Inflammatory macrophage treated with lipopolysaccharide for 4 hours (primary cell): ENCODE measurements around the gene C1QL2.

Experiments
- DNase-seq: peaks from one replicate; pipeline ENCODE4 v3.0.0-alpha.2; 2020

Gene C1QL2

GRCh38 chr2:119178776-119179175, 20.2 kb upstream of the C1QL2 start:
- no peak for DNase-seq

GRCh38 chr2:119177838-119178190, 19.3 kb upstream of the C1QL2 start:
- DNase-seq, result no peak

GRCh38 chr2:119177171-119177837, 18.8 kb upstream of the C1QL2 start:
- no peak for DNase-seq

GRCh38 chr2:119175517-119175916, 17.0 kb upstream of the C1QL2 start:
- DNase-seq, result no peak

GRCh38 chr2:119174993-119175347, 16.4 kb upstream of the C1QL2 start:
- no peak for DNase-seq

GRCh38 chr2:119174216-119174992, 15.9 kb upstream of the C1QL2 start:
- DNase-seq, result peak; percentile 59

GRCh38 chr2:119173556-119174060, 15.1 kb upstream of the C1QL2 start:
- no peak for DNase-seq

- no peak for DNase-seq
Measured at GRCh38 chr2:119170504-119170903, 12.0 kb upstream of the C1QL2 start.

GRCh38 chr2:119169717-119170116, 11.2 kb upstream of the C1QL2 start:
- no peak for DNase-seq

GRCh38 chr2:119160361-119160990, 1.9 kb upstream of the C1QL2 start:
- peak; percentile 45 for DNase-seq

GRCh38 chr2:119157850-119158511, 570 bp downstream of the C1QL2 start:
- no peak for DNase-seq

- DNase-seq, result no peak
Measured at GRCh38 chr2:119156891-119157773, 1.4 kb downstream of the C1QL2 start.

- no peak for DNase-seq
Measured at GRCh38 chr2:119156105-119156890, 2.3 kb downstream of the C1QL2 start.

GRCh38 chr2:119155633-119156032, 2.9 kb downstream of the C1QL2 start:
- DNase-seq, result peak; percentile 75

GRCh38 chr2:119154076-119154475, 4.5 kb downstream of the C1QL2 start:
- no peak for DNase-seq

- no peak for DNase-seq
Measured at GRCh38 chr2:119149611-119150010, 8.9 kb downstream of the C1QL2 start.

- DNase-seq, result no peak
Measured at GRCh38 chr2:119147776-119148715, 10.5 kb downstream of the C1QL2 start.

- no peak for DNase-seq
Measured at GRCh38 chr2:119144806-119145205, 13.7 kb downstream of the C1QL2 start.

GRCh38 chr2:119142824-119143223, 15.7 kb downstream of the C1QL2 start:
- no peak for DNase-seq

GRCh38 chr2:119137502-119137901, 21.0 kb downstream of the C1QL2 start:
- DNase-seq, result no peak
